HAP-1 (cell line): ENCODE measurements around the gene GRM8.

ENCODE experiments used
- DNase-seq, 2 experiments: peaks; one replicate each; pipeline ENCODE4 v3.0.0-alpha.2; 2016 to 2020; ENCODE audit warnings: low spot score in 2 of 2
- H3K27me3 ChIP-seq: fragments of 250-450 bp; sonication (Bioruptor Pico); 2 replicates; pipeline ENCODE4 v1.5.1; 2020; ENCODE audit warnings: low read depth, mild to moderate bottlenecking, moderate library complexity
- H3K36me3 ChIP-seq: fragments of 250-450 bp; sonication (Bioruptor Pico); replicated peaks from 2 replicates; pipeline ENCODE4 v1.5.1; 2020; ENCODE audit warnings: mild to moderate bottlenecking
- H3K4me1 ChIP-seq: fragments of 250-450 bp; sonication (Bioruptor Pico); 2 replicates; pipeline ENCODE4 v1.5.1; 2020; ENCODE audit warnings: mild to moderate bottlenecking
- H3K4me3 ChIP-seq: fragments of 250-450 bp; sonication (Bioruptor Pico); 2 replicates; pipeline ENCODE4 v1.5.1; 2020; ENCODE audit warnings: mild to moderate bottlenecking, moderate library complexity
- H3K9me3 ChIP-seq: fragments of 250-450 bp; sonication (Bioruptor Pico); 2 replicates; pipeline ENCODE4 v1.5.1; 2020; ENCODE audit warnings: mild to moderate bottlenecking, moderate library complexity
- in situ Hi-C: fragments of 300-500 bp; cut with MboI; formaldehyde crosslinking; loops from 3 replicates; pipeline ENCODE4 v1.14.3; 2020; ENCODE audit warnings: low sequenced_read_pairs, inconsistent platforms, mixed read lengths

GRM8 gene

DNA sequence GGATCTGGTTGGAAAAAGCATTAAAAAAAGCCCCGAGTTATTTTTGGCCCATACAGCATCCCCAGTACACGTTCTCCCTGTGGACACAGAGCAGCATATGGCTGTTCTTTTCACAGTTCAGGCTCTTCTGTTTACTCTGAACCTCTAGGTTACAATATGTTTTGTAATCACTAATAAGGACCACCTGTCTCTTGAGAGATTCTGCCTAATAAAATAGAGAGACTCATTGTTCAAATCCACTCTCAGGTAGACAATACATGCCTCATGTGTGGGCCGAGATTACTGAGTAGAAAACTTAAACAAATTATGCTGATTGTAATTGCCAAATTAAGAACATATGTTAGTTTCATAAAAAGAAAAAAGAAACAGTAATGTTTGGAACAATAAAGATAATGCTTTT, 647.7 kb downstream of the GRM8 start:
- Histone ChIP-seq H3K27me3 (no peaks in the 10 kb centered on the region), H3K4me3 (no peak overlapping the region), H3K4me1 (no peaks in the 10 kb centered on the region), H3K36me3 (no peaks in the 10 kb centered on the region), H3K9me3 (no peaks in the 10 kb centered on the region)
- no peak for DNase-seq
- in situ Hi-C loops = no loop called here

DNA sequence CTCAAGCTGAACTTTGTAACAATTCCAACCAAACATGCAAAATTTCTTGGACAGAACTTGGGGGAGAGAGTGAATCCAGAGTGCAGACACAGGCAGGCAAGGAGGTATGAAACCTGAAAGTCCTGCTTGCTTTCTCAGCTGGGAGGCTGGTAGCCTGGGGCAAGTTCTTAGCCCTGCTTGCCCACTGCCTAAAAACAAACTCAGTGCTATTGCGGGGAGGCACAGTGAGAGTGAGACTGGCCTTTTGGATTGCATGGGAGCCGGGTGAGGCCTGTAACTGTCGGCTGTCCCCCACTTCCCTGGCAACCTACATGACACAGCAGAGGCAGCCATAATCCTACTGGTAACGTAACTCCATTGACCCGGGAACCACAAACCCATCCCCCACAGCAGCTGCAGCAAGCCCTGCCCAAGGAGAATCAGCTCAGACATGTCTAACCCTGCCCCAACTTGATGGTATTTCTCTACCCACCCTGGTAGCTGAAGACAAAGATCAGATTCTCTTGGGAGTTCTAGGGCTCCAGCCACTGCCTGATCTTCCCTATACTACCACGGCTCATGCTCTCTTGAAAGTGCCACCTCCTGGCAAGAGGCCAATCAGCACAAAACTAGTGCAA, 663.6 kb downstream of the GRM8 start:
- no peaks in the 10 kb centered on the region for H3K4me1 ChIP-seq
- no peaks in the 10 kb centered on the region for H3K36me3 ChIP-seq
- in situ Hi-C loops = no loop called here
- no peak for DNase-seq
- H3K4me3 ChIP-seq = no peak overlapping the region
- no peaks in the 10 kb centered on the region for H3K9me3 ChIP-seq
- no peaks in the 10 kb centered on the region for H3K27me3 ChIP-seq

DNA sequence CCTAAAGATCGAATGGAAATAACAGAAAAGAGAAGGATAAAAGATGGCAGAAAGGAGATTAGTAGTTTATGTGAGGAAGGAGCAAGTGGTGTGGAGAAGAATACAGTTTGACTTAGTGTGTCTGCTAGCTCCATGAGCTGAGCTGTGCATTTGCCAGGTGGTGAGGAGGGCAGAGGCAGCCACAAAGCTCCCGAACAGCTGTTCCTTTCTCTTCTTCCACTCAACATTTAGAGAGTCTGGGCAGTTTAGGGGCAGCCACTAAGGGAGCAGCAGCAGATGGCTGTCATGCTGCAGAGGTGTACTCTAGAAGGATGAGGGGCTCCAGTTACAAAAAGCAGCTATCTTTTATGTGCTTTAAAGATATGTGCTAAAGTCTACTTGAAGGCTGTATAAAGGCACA, 674.4 kb downstream of the GRM8 start:
- no peak overlapping the region for H3K4me3 ChIP-seq
- H3K4me1 ChIP-seq = no peaks in the 10 kb centered on the region
- DNase-seq = no peak
- no peaks in the 10 kb centered on the region for H3K27me3 ChIP-seq
- H3K36me3 ChIP-seq = no peaks in the 10 kb centered on the region
- H3K9me3 ChIP-seq = no peaks in the 10 kb centered on the region
- in situ Hi-C loops = no loop called here

DNA sequence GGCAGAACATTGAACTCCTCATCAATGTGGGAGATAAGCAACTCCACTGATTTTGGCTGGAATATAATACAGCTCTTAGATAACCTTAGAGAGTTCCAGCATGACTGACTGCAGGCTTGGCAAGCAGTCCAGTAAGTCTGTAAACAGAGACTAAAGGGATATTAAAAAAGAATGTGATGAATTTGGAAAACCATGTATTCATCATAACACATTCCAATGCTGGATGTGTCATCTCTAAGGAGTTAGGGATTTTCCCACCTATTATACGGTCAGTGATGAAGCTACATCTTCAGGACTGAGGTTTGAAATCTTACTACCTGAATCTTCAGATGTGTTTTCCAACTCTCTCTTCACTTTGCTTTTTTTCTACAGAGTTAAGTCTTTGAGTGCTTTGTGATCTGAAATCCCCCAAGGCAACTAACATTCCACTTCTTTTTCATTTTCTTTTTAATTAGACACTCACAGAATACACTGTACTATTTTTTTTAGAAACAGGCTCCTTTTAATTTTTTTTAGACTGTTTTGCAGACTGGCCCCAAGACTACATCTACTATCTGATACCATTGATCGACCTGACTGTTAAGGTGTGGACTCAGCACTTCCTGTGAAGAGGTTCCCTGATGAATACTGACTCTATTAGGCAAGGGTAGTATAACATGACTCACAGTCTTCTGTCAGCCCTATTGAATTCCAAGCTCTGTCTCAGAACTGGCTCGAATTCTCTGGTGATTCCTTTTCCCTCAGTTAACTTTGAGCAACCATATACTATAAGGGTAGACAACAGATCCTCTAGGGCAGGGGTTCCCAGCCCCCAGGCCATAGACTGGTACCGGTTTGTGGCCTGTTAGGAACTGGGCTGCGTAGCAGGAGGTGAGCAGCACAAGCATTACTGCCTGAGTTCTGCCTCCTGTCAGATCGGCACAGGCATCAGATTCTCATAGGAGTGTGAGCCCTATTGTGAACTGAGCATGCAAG, 678.2 kb downstream of the GRM8 start:
- no peaks in the 10 kb centered on the region for H3K27me3 ChIP-seq
- DNase-seq = no peak

GRCh38 chr7:126570845-126571244, 681.9 kb downstream of the GRM8 start:
- H3K9me3 ChIP-seq = no peaks in the 10 kb centered on the region
- H3K27me3 ChIP-seq = no peaks in the 10 kb centered on the region
- in situ Hi-C loops = no loop called here
- no peak overlapping the region for H3K4me3 ChIP-seq
- DNase-seq = no peak
- H3K36me3 ChIP-seq = no peaks in the 10 kb centered on the region
- peaks cover 7% of the 10 kb centered on the region for H3K4me1 ChIP-seq

More for the DNA sequence above, 678.2 kb downstream of the GRM8 start:
- Histone ChIP-seq H3K9me3 (no peaks in the 10 kb centered on the region), H3K4me1 (no peaks in the 10 kb centered on the region), H3K4me3 (no peak overlapping the region), H3K36me3 (no peaks in the 10 kb centered on the region)
- in situ Hi-C loops = no loop called here

GRCh38 chr7:126569402-126569801, 683.3 kb downstream of the GRM8 start:
- peaks cover 7% of the 10 kb centered on the region for H3K4me1 ChIP-seq
- H3K27me3 ChIP-seq = no peaks in the 10 kb centered on the region
- in situ Hi-C loops = no loop called here
- no peaks in the 10 kb centered on the region for H3K9me3 ChIP-seq
- H3K4me3 ChIP-seq = no peak overlapping the region
- DNase-seq = no peak
- no peaks in the 10 kb centered on the region for H3K36me3 ChIP-seq

DNA sequence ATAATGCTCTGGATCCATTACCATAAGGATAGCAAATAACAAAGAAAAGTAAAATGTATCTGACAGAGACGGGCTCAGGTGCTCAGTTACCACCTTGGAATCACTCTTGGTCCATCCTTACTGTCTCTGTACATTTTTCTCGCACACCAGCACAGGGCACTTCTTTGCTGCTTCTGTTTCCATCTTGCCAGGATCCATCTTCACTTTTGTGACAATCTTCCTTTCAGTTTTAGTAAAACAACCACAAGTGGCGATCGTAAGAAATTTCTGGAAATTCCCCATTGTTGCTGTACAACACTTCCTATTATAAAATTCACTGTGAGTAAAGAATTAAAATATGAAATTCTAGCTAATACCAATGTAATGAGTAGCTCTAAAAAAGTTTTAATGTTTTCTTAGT, 695.5 kb downstream of the GRM8 start:
- H3K36me3 ChIP-seq = no peaks in the 10 kb centered on the region
- peaks cover 2% of the 10 kb centered on the region; the same call in 1 of the 2 replicates for H3K4me1 ChIP-seq
- no peaks in the 10 kb centered on the region for H3K27me3 ChIP-seq
- in situ Hi-C loops = no loop called here
- DNase-seq = no peak
- H3K9me3 ChIP-seq = no peaks in the 10 kb centered on the region
- H3K4me3 ChIP-seq = no peak overlapping the region

GRCh38 chr7:126541406-126541805, 711.3 kb downstream of the GRM8 start:
- in situ Hi-C loops = no loop called here
- H3K36me3 ChIP-seq = no peaks in the 10 kb centered on the region
- no peaks in the 10 kb centered on the region for H3K4me1 ChIP-seq
- no peak overlapping the region for H3K4me3 ChIP-seq
- DNase-seq = no peak
- H3K9me3 ChIP-seq = no peaks in the 10 kb centered on the region
- H3K27me3 ChIP-seq = no peaks in the 10 kb centered on the region

- no peaks in the 10 kb centered on the region for H3K4me1 ChIP-seq
- H3K36me3 ChIP-seq = no peaks in the 10 kb centered on the region
- no peaks in the 10 kb centered on the region for H3K27me3 ChIP-seq
- H3K4me3 ChIP-seq = no peak overlapping the region
- H3K9me3 ChIP-seq = no peaks in the 10 kb centered on the region
- in situ Hi-C loops = no loop called here
- DNase-seq = no peak
Measured at GRCh38 chr7:126535176-126535575, 717.6 kb downstream of the GRM8 start.

- no peaks in the 10 kb centered on the region for H3K27me3 ChIP-seq
- no peaks in the 10 kb centered on the region for H3K36me3 ChIP-seq
- H3K4me1 ChIP-seq = no peaks in the 10 kb centered on the region
- in situ Hi-C loops = no loop called here
- DNase-seq = no peak
- no peak overlapping the region for H3K4me3 ChIP-seq
- H3K9me3 ChIP-seq = no peaks in the 10 kb centered on the region
Measured at GRCh38 chr7:126533715-126534114, 719.0 kb downstream of the GRM8 start.

GRCh38 chr7:126529833-126530232, 722.9 kb downstream of the GRM8 start:
- H3K36me3 ChIP-seq = no peaks in the 10 kb centered on the region
- no peak overlapping the region for H3K4me3 ChIP-seq
- H3K9me3 ChIP-seq = no peaks in the 10 kb centered on the region
- in situ Hi-C loops = no loop called here
- no peaks in the 10 kb centered on the region for H3K27me3 ChIP-seq
- DNase-seq = no peak
- H3K4me1 ChIP-seq = no peaks in the 10 kb centered on the region

DNA sequence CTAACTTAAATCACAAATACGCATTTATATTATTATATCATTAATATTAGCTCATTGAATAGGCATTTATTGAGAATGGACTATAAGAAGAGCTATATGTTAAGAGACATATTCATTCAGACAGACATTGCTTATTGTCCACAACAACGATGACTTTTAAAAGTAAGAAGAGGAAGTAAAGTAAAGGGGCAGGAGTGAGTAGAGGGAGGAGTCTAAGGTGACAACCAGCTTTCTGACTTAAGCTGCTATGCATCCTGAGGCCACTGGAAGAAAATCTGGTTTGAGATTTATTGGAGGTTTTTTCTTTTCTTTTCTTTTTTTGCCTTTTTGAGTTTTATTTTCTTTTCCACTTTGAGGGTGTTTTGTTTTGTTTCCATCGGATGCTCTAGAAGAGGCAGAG, 723.5 kb downstream of the GRM8 start:
- no peaks in the 10 kb centered on the region for H3K9me3 ChIP-seq
- in situ Hi-C loops = no loop called here
- H3K4me3 ChIP-seq = no peak overlapping the region
- no peak for DNase-seq
- H3K4me1 ChIP-seq = no peaks in the 10 kb centered on the region
- H3K36me3 ChIP-seq = no peaks in the 10 kb centered on the region
- no peaks in the 10 kb centered on the region for H3K27me3 ChIP-seq

DNA sequence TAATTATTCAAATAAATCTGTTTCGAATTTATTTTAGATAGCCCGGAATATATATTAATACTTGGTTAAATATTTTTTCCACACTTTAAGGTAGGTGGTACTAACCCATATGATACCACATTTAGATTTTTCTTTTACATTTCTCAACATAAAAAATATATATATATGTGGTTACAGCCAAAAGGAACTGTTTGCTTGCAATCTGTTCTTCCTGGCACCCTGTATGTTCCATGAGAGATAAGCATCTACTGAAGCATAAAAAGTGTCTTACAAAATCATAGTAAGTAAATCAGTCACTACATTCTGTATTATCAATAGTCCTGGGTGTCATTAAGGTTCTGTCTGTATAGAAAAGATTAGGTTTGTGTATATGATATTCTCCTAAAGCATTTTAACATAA, 726.8 kb downstream of the GRM8 start:
- in situ Hi-C loops = no loop called here
- H3K36me3 ChIP-seq = no peaks in the 10 kb centered on the region
- H3K9me3 ChIP-seq = no peaks in the 10 kb centered on the region
- no peak overlapping the region for H3K4me3 ChIP-seq
- H3K4me1 ChIP-seq = no peaks in the 10 kb centered on the region
- no peaks in the 10 kb centered on the region for H3K27me3 ChIP-seq
- no peak for DNase-seq

- Histone ChIP-seq H3K27me3 (no peaks in the 10 kb centered on the region), H3K36me3 (no peaks in the 10 kb centered on the region), H3K4me1 (no peaks in the 10 kb centered on the region), H3K4me3 (no peak overlapping the region), H3K9me3 (no peaks in the 10 kb centered on the region)
- DNase-seq = no peak
- in situ Hi-C loops = no loop called here
Measured at GRCh38 chr7:126524967-126525366, 727.8 kb downstream of the GRM8 start.
